ENCODE measurements around the gene NPHP4.

DNA sequence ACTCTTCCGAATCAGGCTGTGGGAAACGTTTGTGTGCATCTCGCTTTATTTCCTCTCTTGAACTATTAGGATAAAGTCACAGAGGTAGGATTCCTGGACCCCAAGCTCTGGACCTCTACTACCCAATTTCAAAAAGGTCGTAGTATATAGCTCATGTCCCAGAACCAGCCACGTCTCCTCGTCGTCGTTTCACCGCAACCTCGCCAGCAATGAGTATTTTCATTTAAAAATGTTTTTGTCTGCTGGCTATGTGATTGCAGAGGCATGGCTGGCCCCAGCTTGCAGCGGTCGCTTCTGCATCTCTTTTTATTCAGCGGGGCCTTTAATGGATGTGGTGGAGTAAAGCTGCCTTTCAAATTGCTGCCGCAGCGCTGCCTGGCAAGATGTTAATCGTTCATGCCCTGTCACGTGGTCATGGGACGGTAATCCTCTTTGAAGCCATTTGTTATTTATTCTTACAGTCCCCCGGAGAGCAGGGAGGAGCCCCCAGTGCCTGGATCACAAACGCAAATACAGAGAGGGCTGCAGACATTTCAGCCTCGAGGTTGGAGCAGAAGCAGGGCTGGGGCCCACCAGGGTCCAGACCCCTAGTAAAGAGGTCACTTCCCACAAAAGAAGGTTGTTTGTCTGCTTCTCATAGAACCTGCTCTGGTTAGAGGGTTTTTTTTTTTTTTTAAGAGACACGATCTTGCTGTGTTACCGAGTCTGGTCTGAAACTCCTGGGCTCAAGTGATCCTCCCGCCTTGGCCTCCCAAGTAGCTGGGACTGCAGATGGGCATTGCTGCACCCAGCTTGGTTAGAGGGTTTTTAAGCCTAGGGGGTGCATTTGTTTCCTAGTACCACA, 11.6 kb upstream of the NPHP4 start:
- TF ChIP-seq EZH2phosphoT487 (IDR thresholded peaks at IDR 0.05; ENCODE audit: borderline replicate concordance, low read length) (no peak), CTCF (IDR thresholded peaks at IDR 0.05; ENCODE audit: low read depth, low read length, poor library complexity, severe bottlenecking) (no peak)
